K562 (cell line): ENCODE data around the gene TRIM38. TPM values are rescaled to one million over a fixed set of nuclear protein-coding genes. Genes with fewer than 3 reads are reported as not detected.

Source experiments
- ATAC-seq: fragments of 200-7000 bp; cut with Tn5 transposase; 3 replicates; pipeline ENCODE4 v1.9.1; 2020; ENCODE audit warnings: moderate library complexity
- BruUV-seq: library from RNA; stranded (reverse); fragments of 400-500 nt; replicated peaks from 2 replicates; lab custom pipeline; 2021; lab: Mats Ljungman, UMichigan
- CTCF ChIA-PET: fragments of 300-600 bp; formaldehyde crosslinking; extraction: SDS; loops from one replicate; lab custom pipeline; 2021; ENCODE audit warnings: low intra/inter-chr PET ratio; lab: Yijun Ruan, JAX
- POLR2A ChIA-PET: fragments of 300-600, 350-650 bp; sonication (Branson Sonifier 250); formaldehyde crosslinking; extraction: SDS; loops from one replicate; lab custom pipeline; 2021; ENCODE audit warnings: antibody characterized with exemption, inconsistent platforms; lab: Yijun Ruan, JAX
- DNase-seq, 4 experiments: peaks; one replicate each; pipeline versions ENCODE4 v3.0.0 to v3.0.0-alpha.2; 2011 to 2018; ENCODE audit warnings: low spot score in 3 of 4, mixed read lengths in 3 of 4; ENCODE audit errors: extremely low read depth in 1 of 4
- FAIRE-seq: peaks from 2 replicates; lab custom pipeline; 2011; peaks lifted over from hg19 to GRCh38; lab: Jason Lieb, UNC
- H2AFZ ChIP-seq: 2 replicates; pipeline ENCODE4 v1.6.0; 2011; ENCODE audit warnings: low read depth, low read length, control low read depth, inconsistent platforms
- H3K27ac ChIP-seq: fragments of 200-600 bp; 3 replicates; pipeline ENCODE4 v1.8.0; 2011; ENCODE audit warnings: low read depth, mild to moderate bottlenecking, control low read depth, inconsistent platforms, low read length, moderate library complexity, mixed read lengths; ENCODE audit errors: extremely low read depth
- H3K27me3 ChIP-seq, 2 experiments: fragments of 300-600 bp in 1 of 2; 2 replicates in 1 of 2; 3 replicates in 1 of 2; pipeline versions ENCODE4 v1.6.0 to v1.8.0; 2011; ENCODE audit warnings: inconsistent platforms in 2 of 2, low read length in 2 of 2, mild to moderate bottlenecking in 1 of 2, mixed read lengths in 1 of 2, moderate library complexity in 1 of 2; ENCODE audit not compliant: control insufficient read depth in 2 of 2, insufficient read depth in 2 of 2
- H3K36me3 ChIP-seq: fragments of 300-600 bp; 3 replicates; pipeline ENCODE4 v1.8.0; 2011; ENCODE audit warnings: mild to moderate bottlenecking, low read length, inconsistent platforms; ENCODE audit not compliant: control insufficient read depth, insufficient read depth
- H3K4me1 ChIP-seq, 2 experiments: fragments of 200-600 bp in 1 of 2; replicated peaks in 1 of 2; 2 replicates in 1 of 2; 3 replicates in 1 of 2; pipeline versions ENCODE4 v1.5.1 to v1.8.0; 2011; ENCODE audit warnings: inconsistent platforms in 2 of 2, low read length in 2 of 2, mild to moderate bottlenecking in 1 of 2, mixed read lengths in 1 of 2, moderate library complexity in 1 of 2; ENCODE audit not compliant: control insufficient read depth in 2 of 2, insufficient read depth in 2 of 2
- H3K4me2 ChIP-seq: 2 replicates; pipeline ENCODE4 v1.6.1; 2011; ENCODE audit warnings: low read length, control low read depth, inconsistent platforms, mixed read lengths; ENCODE audit not compliant: insufficient read depth
- H3K4me3 ChIP-seq: fragments of 200-600 bp; sonication (generic), shearing (Covaris generic); 2 replicates; pipeline ENCODE4 v1.5.1; 2016; ENCODE audit warnings: control low read depth, inconsistent platforms
- H3K79me2 ChIP-seq: fragments of 200-600 bp; 3 replicates; pipeline ENCODE4 v1.8.0; 2011; ENCODE audit warnings: low read length, inconsistent platforms; ENCODE audit not compliant: control insufficient read depth, insufficient read depth
- H3K9ac ChIP-seq, 2 experiments: 2 replicates each; pipeline versions ENCODE4 v1.6.0 to v1.6.1; 2011; ENCODE audit warnings: low read depth in 2 of 2, low read length in 2 of 2, control low read depth in 1 of 2, inconsistent platforms in 1 of 2, mild to moderate bottlenecking in 1 of 2, mixed read lengths in 1 of 2; ENCODE audit not compliant: insufficient read depth in 1 of 2
- H3K9me1 ChIP-seq: one replicate; pipeline ENCODE4 v1.6.0; 2011; ENCODE audit warnings: inconsistent platforms, mild to moderate bottlenecking, low read length, moderate library complexity; ENCODE audit not compliant: control insufficient read depth, insufficient read depth
- H3K9me3 ChIP-seq: replicated peaks from 2 replicates; pipeline ENCODE4 v1.5.1; 2011; ENCODE audit warnings: low read depth, low read length, inconsistent platforms; ENCODE audit not compliant: control insufficient read depth, insufficient read depth
- H4K20me1 ChIP-seq: replicated peaks from 2 replicates; pipeline ENCODE4 v1.6.1; 2011; ENCODE audit warnings: low read length, inconsistent platforms, mixed read lengths; ENCODE audit not compliant: control insufficient read depth, insufficient read depth
- CEBPG ChIP-seq, 3 experiments: fragments of 200-800 bp in 1 of 3; sonication (Bioruptor generic) in 1 of 3; sonication (generic) in 1 of 3; formaldehyde crosslinking in 1 of 3; IDR thresholded peaks in 2 of 3; conservative IDR thresholded peaks in 1 of 3; 2 replicates each; pipeline versions ENCODE4 v1.6.1 to v1.8.0; 2016 to 2022; ENCODE audit warnings: missing compliant biosample characterization in 2 of 3, missing genetic modification characterization in 2 of 3, mild to moderate bottlenecking in 1 of 3, missing genetic modification reagents in 1 of 3
- KDM1A ChIP-seq, 2 experiments: fragments of 450-650 bp; IDR thresholded peaks; 2 replicates each; pipeline ENCODE4 v1.6.1; 2016; ENCODE audit warnings: mild to moderate bottlenecking in 2 of 2
- MBD1 ChIP-seq: fragments of 250-450 bp; sonication (Bioruptor Pico); IDR thresholded peaks from 2 replicates; pipeline ENCODE4 v1.8.0; 2022; ENCODE audit warnings: inconsistent platforms
- PHF20 ChIP-seq: fragments of 450-650 bp; IDR thresholded peaks from 2 replicates; pipeline ENCODE4 v1.6.1; 2018; ENCODE audit not compliant: partially characterized antibody
- PRDM10 ChIP-seq: fragments of 450-650 bp; IDR thresholded peaks from 2 replicates; pipeline ENCODE4 v1.6.1; 2018; ENCODE audit not compliant: partially characterized antibody
- SMARCE1 ChIP-seq: fragments of 450-650 bp; IDR thresholded peaks from 2 replicates; pipeline ENCODE4 v1.7.1; 2016; ENCODE audit warnings: mild to moderate bottlenecking
- SNIP1 ChIP-seq: fragments of 450-650 bp; IDR thresholded peaks from 2 replicates; pipeline ENCODE4 v1.7.1; 2017; ENCODE audit warnings: low read depth, mild to moderate bottlenecking
- STAT5B ChIP-seq: fragments of 250-450 bp; sonication (Bioruptor Pico); IDR thresholded peaks from 2 replicates; pipeline ENCODE4 v1.8.0; 2021; ENCODE audit warnings: mild to moderate bottlenecking, inconsistent platforms
- WGBS: fragments of 100-300 bp; shearing (Covaris generic); methylation state at CpG from one replicate; pipeline ENCODE4 v1.1.6; 2016; ENCODE audit warnings: low coverage, mixed read lengths; ENCODE audit not compliant: insufficient coverage; ENCODE audit errors: missing lambda C conversion rate; 5-methylcytosine and 5-hydroxymethylcytosine counted together
- in situ Hi-C: fragments of 300-500 bp; cut with MboI; formaldehyde crosslinking; loops from 4 replicates; pipeline ENCODE4 v1.15.0; 2018; ENCODE audit warnings: inconsistent platforms, mixed read lengths
- intact Hi-C: fragments of 100-400 bp; cut with micrococcal nuclease; formaldehyde crosslinking; loops from 2 replicates; pipeline ENCODE4 v1.14.2; 2022
- polyA plus RNA-seq, 8 experiments: library from polyadenylated mRNA; depleted of rRNA in 4 of 8; stranded (reverse) in 5 of 8; unstranded in 3 of 8; fragments of >200 nt; fragmentation: Nextera tagmentation in 2 of 8; fragmentation: Illumina TruSeq in 1 of 8; extraction: Ambion mirVana in 2 of 8; extraction: Trizol in 1 of 8; gene quantifications; 2 replicates each; pipeline versions ENCODE4 v1.2.1 to v1.2.3, GENCODE V29; 2011 to 2014; ENCODE audit warnings: inconsistent platforms in 1 of 8, missing spikeins in 1 of 8
- total RNA-seq, 7 experiments: library from RNA; depleted of rRNA in 6 of 7; stranded (reverse); fragments of >200 nt in 6 of 7; fragmentation: Illumina TruSeq in 2 of 7; extraction: Trizol in 2 of 7; gene quantifications; 2 replicates each; pipeline versions ENCODE4 v1.2.1 to v1.2.3, GENCODE V29; 2011 to 2021; ENCODE audit warnings: low replicate concordance in 1 of 7

The TRIM38 gene
- total and polyA plus RNA-seq, 9 of the 15 experiments (the other 6 are each of a cell fraction or from before 2014, with no cell fraction given), result 1.7 to 6.7 (median 6.3) TPM

- no peak for FAIRE-seq
- Histone ChIP-seq H3K27ac (no peak overlapping the region), H3K4me2 (no peak overlapping the region), H3K36me3 (no peaks in the 10 kb centered on the region), H4K20me1 (no peaks in the 10 kb centered on the region), H3K9ac (no peak overlapping the region), H3K27me3 (no peaks in the 10 kb centered on the region), H2AFZ (no peak overlapping the region), H3K4me3 (no peak overlapping the region), H3K79me2 (peaks cover 12% of the 10 kb centered on the region; the same call in 2 of the 3 replicates), H3K4me1 (peaks cover 5 to 18% of the 10 kb centered on the region in 2 experiments; a peak in 4 of 5 replicates), H3K9me3 (peaks cover 7% of the 10 kb centered on the region), H3K9me1 (no peaks in the 10 kb centered on the region)
- 82% methylated on average over 18 of the region's 18 CpGs for WGBS
- DNase-seq, result no peak
- no TSS peak for BruUV-seq
- ChIA-PET CTCF (no interaction called here), POLR2A (interaction anchor here (0.6 to 4.2 kb wide), 6 partner anchors 7 to 19 kb away, joined by 3 to 62 read pairs (median 6); a partner anchor contains a TSS)
- ATAC-seq, result no peak
- TF ChIP-seq SMARCE1 (no peak), PHF20 (no peak), KDM1A (IDR thresholded peaks at IDR 0.05) (no peak), SNIP1 (no peak), CEBPG (CRISPR knock-in tag; IDR thresholded peaks at IDR 0.05) (no peak), CEBPG (tag; conservative IDR thresholded peaks at IDR 0.05 in 1 of 2, IDR thresholded peaks at IDR 0.05 in 1 of 2) (no peak), STAT5B (CRISPR knock-in tag) (no peak), PRDM10 (no peak), MBD1 (CRISPR knock-in tag) (no peak)
- intact Hi-C loops, result no loop called here
- in situ Hi-C loops, result no loop called here
These were observed 55.0 kb downstream of the TRIM38 start for GRCh38 chr6:26017632-26017966.
